ENCODE data around the gene RMND5A. TPM values are rescaled to one million over a fixed set of nuclear protein-coding genes. Genes with fewer than 3 reads are reported as not detected.

The RMND5A gene
- total RNA-seq, 1 donor from 2014 or later, result 49.6 TPM

- no peak for DNase-seq (ENCODE audit: low spot score, unreplicated experiment)
- H3K9me3 Mint-ChIP-seq (ENCODE audit: low read depth), result no peaks in the 10 kb centered on the region
- no peak overlapping the region for H3K27ac Mint-ChIP-seq
- peaks cover 45% of the 10 kb centered on the region for H3K27me3 Mint-ChIP-seq
- H3K4me3 Mint-ChIP-seq (ENCODE audit: low read depth), result no peak overlapping the region
- no peaks in the 10 kb centered on the region for H3K4me1 Mint-ChIP-seq (ENCODE audit: low read depth)
- TF ChIP-seq CTCF (IDR thresholded peaks at IDR 0.05; ENCODE audit: unreplicated experiment), result no peak
- no peaks in the 10 kb centered on the region for H3K36me3 Mint-ChIP-seq (ENCODE audit: insufficient read depth)
Observed at GRCh38 chr2:86783615-86784339, 63.7 kb downstream of the RMND5A start.

GRCh38 chr2:86785456-86785855 lies 65.4 kb downstream of the RMND5A start:
- peaks cover 57% of the 10 kb centered on the region for H3K27me3 Mint-ChIP-seq
- H3K27ac Mint-ChIP-seq, result no peak overlapping the region
- no peaks in the 10 kb centered on the region for H3K9me3 Mint-ChIP-seq (ENCODE audit: low read depth)
- no peak overlapping the region for H3K4me3 Mint-ChIP-seq (ENCODE audit: low read depth)
- no peaks in the 10 kb centered on the region for H3K36me3 Mint-ChIP-seq (ENCODE audit: insufficient read depth)
- DNase-seq (ENCODE audit: low spot score, unreplicated experiment), result no peak
- TF ChIP-seq CTCF (IDR thresholded peaks at IDR 0.05; ENCODE audit: unreplicated experiment), result no peak
- H3K4me1 Mint-ChIP-seq (ENCODE audit: low read depth), result no peaks in the 10 kb centered on the region

- Mint-ChIP-seq H3K9me3 (ENCODE audit: low read depth) (no peaks in the 10 kb centered on the region), H3K4me1 (ENCODE audit: low read depth) (peaks cover 2% of the 10 kb centered on the region), H3K4me3 (ENCODE audit: low read depth) (no peak overlapping the region), H3K36me3 (ENCODE audit: insufficient read depth) (no peaks in the 10 kb centered on the region), H3K27ac (no peak overlapping the region), H3K27me3 (peaks cover 61% of the 10 kb centered on the region)
- TF ChIP-seq CTCF (IDR thresholded peaks at IDR 0.05; ENCODE audit: unreplicated experiment), result no peak
- DNase-seq (ENCODE audit: low spot score, unreplicated experiment), result no peak
Observed at GRCh38 chr2:86786001-86786536, 66.0 kb downstream of the RMND5A start.

- peaks cover 70% of the 10 kb centered on the region for H3K27me3 Mint-ChIP-seq
- H3K4me3 Mint-ChIP-seq (ENCODE audit: low read depth), result no peak overlapping the region
- no peak for TF ChIP-seq CTCF (IDR thresholded peaks at IDR 0.05; ENCODE audit: unreplicated experiment)
- no peak for DNase-seq (ENCODE audit: low spot score, unreplicated experiment)
- peaks cover 5% of the 10 kb centered on the region for H3K4me1 Mint-ChIP-seq (ENCODE audit: low read depth)
- H3K36me3 Mint-ChIP-seq (ENCODE audit: insufficient read depth), result no peaks in the 10 kb centered on the region
- no peaks in the 10 kb centered on the region for H3K9me3 Mint-ChIP-seq (ENCODE audit: low read depth)
- H3K27ac Mint-ChIP-seq, result no peak overlapping the region
Observed at GRCh38 chr2:86787736-86788135, 67.6 kb downstream of the RMND5A start.

GRCh38 chr2:86788165-86788564 lies 68.1 kb downstream of the RMND5A start:
- Mint-ChIP-seq H3K4me1 (ENCODE audit: low read depth) (peaks cover 5% of the 10 kb centered on the region), H3K4me3 (ENCODE audit: low read depth) (no peak overlapping the region), H3K27ac (no peak overlapping the region), H3K27me3 (peaks cover 74% of the 10 kb centered on the region), H3K9me3 (ENCODE audit: low read depth) (no peaks in the 10 kb centered on the region), H3K36me3 (ENCODE audit: insufficient read depth) (no peaks in the 10 kb centered on the region)
- DNase-seq (ENCODE audit: low spot score, unreplicated experiment), result no peak
- TF ChIP-seq CTCF (IDR thresholded peaks at IDR 0.05; ENCODE audit: unreplicated experiment), result no peak

All from progenitor cell of endocrine pancreas (in vitro differentiated cells).